Measurements from ENCODE around the gene TNFAIP8L2. TPM values are rescaled to one million over a fixed set of nuclear protein-coding genes. Genes with fewer than 3 reads are reported as not detected.

The TNFAIP8L2 gene
- 10 to 100 TPM; 18.5 to 20.0 TPM for total RNA-seq

DNA sequence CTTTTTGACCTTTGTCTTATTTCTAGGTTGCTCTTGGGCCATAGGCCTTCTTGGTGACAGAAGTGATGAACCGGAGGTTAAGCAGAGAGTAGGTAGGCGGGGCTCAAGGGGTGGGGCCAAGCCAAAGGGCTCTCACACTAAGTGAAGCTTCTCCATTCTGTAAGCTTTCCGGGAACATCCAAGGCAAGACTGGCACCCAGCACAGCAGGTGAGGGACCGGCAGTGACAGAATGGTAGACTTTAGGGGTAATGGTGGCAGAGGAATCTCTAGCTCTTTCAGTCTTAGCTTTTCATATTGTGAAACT is at the start of gene TNFAIP8L2:
TSS of gene TNFAIP8L2 (plus strand) at position 135 of the 305 bp plus-strand sequence. CDS start 2,049 bp downstream, outside the sequence.
- Mint-ChIP-seq H3K9me3 (ENCODE audit: insufficient read depth) (no peaks in the 10 kb centered on the region), H3K27ac (peak within 1 kb of the TSS; percentile 98), H3K4me3 (peak within 1 kb of the TSS; percentile 100), H3K4me1 (ENCODE audit: low read depth) (peaks cover 55% of the 10 kb centered on the region), H3K36me3 (ENCODE audit: low read depth) (peaks cover 36% of the 10 kb centered on the region), H3K27me3 (ENCODE audit: low read depth) (no peaks in the 10 kb centered on the region)
- DNase-seq (peak; percentile 89), ATAC-seq (peak; percentile 89)
- ChIA-PET CTCF (interaction anchor here (0.6 to 13.1 kb wide), 35 partner anchors 8 to 793 kb away, joined by 3 to 337 read pairs (median 4); partner anchors contain the start of genes CDC42SE1, GABPB2, RPRD2 and SCNM1), POLR2A (interaction anchor here (0.6 to 2.6 kb wide), 14 partner anchors 9 to 793 kb away, joined by 3 to 24 read pairs (median 6); partner anchors contain the start of genes BNIPL, CDC42SE1, GABPB2 and LYSMD1)

DNA sequence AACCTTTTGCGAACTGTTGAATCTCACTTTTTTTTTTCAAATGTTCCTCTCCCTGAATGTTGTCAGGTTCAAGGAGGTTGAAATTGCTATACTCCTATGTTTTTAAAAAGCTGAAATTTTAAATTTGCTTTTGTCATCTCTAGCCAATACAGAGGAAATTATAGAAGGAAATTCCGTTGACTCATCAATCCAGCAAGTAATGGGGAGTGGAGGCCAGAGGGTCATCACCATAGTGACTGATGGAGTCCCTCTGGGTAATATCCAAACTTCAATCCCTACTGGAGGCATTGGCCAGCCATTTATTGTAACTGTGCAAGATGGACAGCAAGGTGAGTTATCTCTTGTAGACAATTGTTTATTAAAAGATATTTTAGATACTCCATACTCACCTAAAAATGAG is 49.6 kb upstream of the TNFAIP8L2 start:
- H3K9me3 Mint-ChIP-seq (ENCODE audit: insufficient read depth) = no peaks in the 10 kb centered on the region
- CTCF ChIA-PET = interaction anchor here (0.9 kb wide), 1 partner anchor 50 kb away, joined by 3 read pairs; the partner anchor contains the start of gene TNFAIP8L2
- H3K36me3 Mint-ChIP-seq (ENCODE audit: low read depth) = peaks cover 20% of the 10 kb centered on the region
- H3K27me3 Mint-ChIP-seq (ENCODE audit: low read depth) = no peaks in the 10 kb centered on the region
- H3K27ac Mint-ChIP-seq = no peak overlapping the region
- H3K4me3 Mint-ChIP-seq = no peak overlapping the region
- ATAC-seq (no peak), DNase-seq (no peak)
- H3K4me1 Mint-ChIP-seq (ENCODE audit: low read depth) = no peaks in the 10 kb centered on the region
- POLR2A ChIA-PET = no interaction called here

DNA sequence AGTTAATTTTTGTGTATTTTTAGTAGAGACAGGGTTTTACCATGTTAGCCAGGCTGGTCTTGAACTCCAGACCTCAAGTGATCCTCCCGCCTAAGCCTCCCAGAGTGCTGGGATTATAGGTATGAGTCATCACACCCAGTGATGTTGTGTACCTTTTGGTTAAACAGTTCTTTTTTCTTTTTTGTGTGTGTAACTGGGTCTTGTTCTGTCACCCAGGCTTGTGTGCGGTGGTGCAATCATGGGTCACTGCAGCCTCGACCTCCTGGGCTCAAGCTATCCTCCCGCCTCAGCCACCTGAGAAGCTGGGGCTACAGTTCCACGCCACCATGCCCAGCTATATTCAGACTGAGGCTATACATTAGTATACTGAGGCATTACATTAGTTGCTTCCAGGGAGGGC is 48.1 kb upstream of the TNFAIP8L2 start:
- no peak overlapping the region for H3K4me3 Mint-ChIP-seq
- H3K27me3 Mint-ChIP-seq (ENCODE audit: low read depth) = no peaks in the 10 kb centered on the region
- no peak overlapping the region for H3K27ac Mint-ChIP-seq
- ChIA-PET POLR2A (no interaction called here), CTCF (interaction anchor here (1.0 kb wide), 2 partner anchors 8 to 48 kb away, joined by 3 to 9 read pairs; partner anchors contain the start of gene TNFAIP8L2)
- peaks cover 18% of the 10 kb centered on the region for H3K36me3 Mint-ChIP-seq (ENCODE audit: low read depth)
- DNase-seq = no peak
- no peak for ATAC-seq
- no peaks in the 10 kb centered on the region for H3K4me1 Mint-ChIP-seq (ENCODE audit: low read depth)
- no peaks in the 10 kb centered on the region for H3K9me3 Mint-ChIP-seq (ENCODE audit: insufficient read depth)

DNA sequence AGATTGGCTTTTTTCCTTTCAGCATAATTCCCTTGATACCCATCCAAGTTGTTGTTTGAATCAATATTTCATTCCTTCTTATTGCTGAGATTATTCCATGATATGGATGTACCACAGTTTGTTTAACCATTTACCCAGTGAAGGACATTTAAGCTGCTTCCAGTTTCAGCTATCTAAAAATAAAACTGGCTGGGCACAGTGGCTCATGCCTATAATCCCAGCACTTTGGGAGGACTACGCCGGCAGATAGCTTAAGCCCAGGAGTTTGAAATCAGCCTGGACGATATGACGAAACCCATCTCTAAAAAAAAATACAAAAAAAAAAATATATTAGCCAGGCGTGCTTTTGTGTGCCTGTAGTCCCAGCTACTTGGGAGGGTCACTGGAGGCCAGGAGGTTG is 42.6 kb upstream of the TNFAIP8L2 start:
- DNase-seq (no peak), ATAC-seq (no peak)
- Mint-ChIP-seq H3K27ac (no peak overlapping the region), H3K4me3 (no peak overlapping the region), H3K4me1 (ENCODE audit: low read depth) (no peaks in the 10 kb centered on the region), H3K27me3 (ENCODE audit: low read depth) (no peaks in the 10 kb centered on the region), H3K9me3 (ENCODE audit: insufficient read depth) (no peaks in the 10 kb centered on the region), H3K36me3 (ENCODE audit: low read depth) (peaks cover 11% of the 10 kb centered on the region)
- ChIA-PET POLR2A (interaction anchor here (0.5 kb wide), 1 partner anchor 430 kb away, joined by 3 read pairs; no protein-coding TSS in a partner anchor), CTCF (interaction anchor here (0.9 to 1.9 kb wide), 2 partner anchors 14 to 45 kb away, joined by 3 to 8 read pairs; no protein-coding TSS in a partner anchor)

DNA sequence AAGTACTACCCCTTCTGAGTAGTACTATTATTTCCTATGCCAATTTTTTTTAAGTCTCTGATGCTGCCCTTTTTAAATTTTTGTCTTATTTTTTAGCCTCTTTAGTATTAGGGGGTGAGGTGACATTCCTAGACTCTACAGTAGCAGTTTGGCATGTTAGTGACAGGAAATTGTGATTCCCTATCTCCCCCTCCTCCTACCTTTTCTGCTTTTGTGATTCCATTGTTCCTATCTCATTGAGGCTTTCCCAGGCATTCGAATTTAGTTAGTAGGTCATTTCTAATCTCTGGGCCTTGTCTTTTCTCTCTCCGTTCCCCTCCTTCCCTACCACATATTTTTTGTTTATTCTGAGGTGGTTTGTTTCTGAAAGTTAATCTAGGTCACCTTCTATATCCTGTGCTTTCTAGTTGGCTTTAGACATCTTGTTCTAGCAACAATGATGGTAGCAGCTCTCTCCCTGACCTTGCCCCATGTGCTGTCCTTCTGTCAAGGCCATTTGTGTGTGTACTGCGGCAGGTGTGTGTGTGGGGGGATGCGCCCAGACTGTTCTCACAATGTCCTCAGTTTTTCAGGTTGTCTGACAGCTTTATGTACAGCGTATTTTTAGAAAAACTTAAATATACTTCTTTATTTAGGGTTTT is 31.6 kb upstream of the TNFAIP8L2 start:
- Mint-ChIP-seq H3K27me3 (ENCODE audit: low read depth) (no peaks in the 10 kb centered on the region), H3K27ac (no peak overlapping the region), H3K9me3 (ENCODE audit: insufficient read depth) (no peaks in the 10 kb centered on the region), H3K36me3 (ENCODE audit: low read depth) (no peaks in the 10 kb centered on the region), H3K4me1 (ENCODE audit: low read depth) (no peaks in the 10 kb centered on the region), H3K4me3 (no peak overlapping the region)
- no peak for DNase-seq
- ATAC-seq = no peak
- CTCF ChIA-PET = interaction anchor here (1.6 kb wide), 1 partner anchor 25 kb away, joined by 4 read pairs; no protein-coding TSS in a partner anchor
- POLR2A ChIA-PET = no interaction called here

DNA sequence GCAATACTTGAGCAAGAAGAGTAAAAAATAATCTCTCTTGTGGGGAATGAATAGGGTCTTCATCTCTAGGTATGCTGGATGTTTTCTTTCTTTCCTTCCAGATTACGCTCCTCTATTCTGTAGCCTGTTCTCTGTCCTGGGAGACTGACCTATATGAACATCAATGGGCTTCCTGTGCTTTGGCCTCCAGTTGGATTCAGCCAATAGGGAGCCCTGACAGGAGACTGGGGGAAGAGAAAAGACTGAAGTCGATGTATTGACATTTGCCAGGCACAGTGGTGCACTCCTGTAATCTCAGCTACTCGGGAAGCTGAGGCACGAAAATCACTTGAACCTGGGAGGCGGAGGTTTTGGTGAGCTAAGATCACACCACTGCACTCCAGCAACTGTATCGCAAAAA is 27.6 kb upstream of the TNFAIP8L2 start:
- CTCF ChIA-PET = interaction anchor here (4.5 kb wide), 1 partner anchor 30 kb away, joined by 22 read pairs; no protein-coding TSS in a partner anchor
- Mint-ChIP-seq H3K27me3 (ENCODE audit: low read depth) (peaks cover 3% of the 10 kb centered on the region), H3K36me3 (ENCODE audit: low read depth) (peaks cover 4% of the 10 kb centered on the region), H3K4me1 (ENCODE audit: low read depth) (peaks cover 16% of the 10 kb centered on the region), H3K4me3 (no peak overlapping the region), H3K9me3 (ENCODE audit: insufficient read depth) (no peaks in the 10 kb centered on the region), H3K27ac (no peak overlapping the region)
- ATAC-seq (no peak), DNase-seq (no peak)
- POLR2A ChIA-PET = no interaction called here

DNA sequence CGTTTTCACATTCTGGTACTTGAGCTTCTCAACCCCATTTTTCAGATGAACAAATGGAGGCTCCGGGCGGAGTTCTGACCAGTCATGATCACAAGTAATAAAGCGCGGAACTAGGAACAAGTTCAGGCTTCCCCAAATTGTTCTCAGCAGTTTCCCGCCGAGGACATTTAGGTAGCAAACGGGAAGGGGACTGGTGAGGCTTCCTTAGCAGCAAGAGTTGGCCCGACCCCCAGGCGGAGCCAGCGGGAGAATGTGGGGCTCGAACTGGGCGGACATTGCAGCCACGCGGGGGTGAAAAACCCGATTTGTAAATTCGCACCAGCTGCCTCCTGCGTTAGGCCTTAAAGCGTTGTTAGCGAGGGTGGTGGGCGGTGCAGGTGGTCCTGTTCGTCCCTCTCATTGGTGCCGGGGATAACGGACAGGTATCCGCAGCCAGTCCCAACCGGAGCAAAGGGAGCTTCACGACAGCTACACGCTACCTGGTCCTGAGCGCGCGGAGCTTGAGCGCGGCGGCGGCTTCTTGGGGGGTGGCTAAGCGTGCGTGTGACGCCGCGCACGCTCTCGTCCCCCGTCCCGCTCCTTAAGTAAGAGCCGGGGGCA is 25.4 kb upstream of the TNFAIP8L2 start:
- ChIA-PET POLR2A (interaction anchor here (0.8 to 1.5 kb wide), 4 partner anchors 26 to 124 kb away, joined by 3 to 12 read pairs (median 3); partner anchors contain the start of genes PSMD4 and TNFAIP8L2), CTCF (interaction anchor here (0.9 to 4.5 kb wide), 7 partner anchors 11 to 106 kb away, joined by 3 to 22 read pairs (median 5); partner anchors contain the start of gene TNFAIP8L2)

DNA sequence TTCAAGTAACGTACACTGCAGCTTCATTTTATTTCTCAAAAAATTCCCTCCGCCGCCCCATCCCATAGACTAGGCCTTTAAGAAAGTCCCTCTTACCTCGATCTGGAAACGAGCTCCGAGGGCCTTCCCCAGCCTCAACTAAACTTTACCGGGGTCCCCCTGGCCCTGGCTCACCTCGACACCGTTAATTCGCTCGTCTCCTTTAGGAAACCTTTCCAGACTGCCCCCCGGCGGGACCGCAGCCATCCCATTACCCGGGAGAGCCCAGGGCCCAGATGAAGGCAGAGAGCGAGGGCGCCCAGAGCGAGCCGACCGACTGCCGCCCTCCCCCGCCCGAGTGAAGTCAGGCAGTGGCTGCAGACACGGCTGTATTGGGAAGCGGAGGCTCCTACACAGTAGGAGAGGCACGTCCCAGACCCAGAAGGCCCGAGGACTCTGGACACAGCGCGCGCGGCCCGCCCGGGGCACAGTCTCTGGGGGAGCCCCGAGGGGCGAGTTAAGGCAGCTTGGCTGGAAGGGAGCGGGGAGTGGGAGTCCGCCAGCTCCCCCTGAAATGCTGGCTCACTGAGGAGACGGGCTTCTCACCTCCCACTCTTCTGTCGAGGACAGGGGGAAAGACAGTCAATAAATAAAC is 24.6 kb upstream of the TNFAIP8L2 start:
- Mint-ChIP-seq H3K36me3 (ENCODE audit: low read depth) (peaks cover 4% of the 10 kb centered on the region), H3K27me3 (ENCODE audit: low read depth) (peaks cover 3% of the 10 kb centered on the region), H3K9me3 (ENCODE audit: insufficient read depth) (no peaks in the 10 kb centered on the region), H3K4me3 (peak overlapping the region; percentile 69), H3K4me1 (ENCODE audit: low read depth) (peaks cover 29% of the 10 kb centered on the region), H3K27ac (peak overlapping the region; percentile 68)
- POLR2A ChIA-PET = interaction anchor here (1.1 to 1.5 kb wide), 2 partner anchors 25 to 123 kb away, joined by 3 to 12 read pairs; partner anchors contain the start of genes PSMD4 and TNFAIP8L2
- no peak for ATAC-seq
- CTCF ChIA-PET = interaction anchor here (0.9 to 4.5 kb wide), 6 partner anchors 10 to 107 kb away, joined by 3 to 22 read pairs (median 7); partner anchors contain the start of gene TNFAIP8L2
- DNase-seq = no peak

More for the DNA sequence above, 25.4 kb upstream of the TNFAIP8L2 start:
- peak; percentile 88 for DNase-seq
- peak overlapping the region; percentile 69 for H3K4me3 Mint-ChIP-seq
- H3K4me1 Mint-ChIP-seq (ENCODE audit: low read depth) = peaks cover 25% of the 10 kb centered on the region
- H3K9me3 Mint-ChIP-seq (ENCODE audit: insufficient read depth) = no peaks in the 10 kb centered on the region
- peaks cover 3% of the 10 kb centered on the region for H3K27me3 Mint-ChIP-seq (ENCODE audit: low read depth)
- H3K27ac Mint-ChIP-seq = peak overlapping the region; percentile 68
- peaks cover 4% of the 10 kb centered on the region for H3K36me3 Mint-ChIP-seq (ENCODE audit: low read depth)
- peak; percentile 100 for ATAC-seq

DNA sequence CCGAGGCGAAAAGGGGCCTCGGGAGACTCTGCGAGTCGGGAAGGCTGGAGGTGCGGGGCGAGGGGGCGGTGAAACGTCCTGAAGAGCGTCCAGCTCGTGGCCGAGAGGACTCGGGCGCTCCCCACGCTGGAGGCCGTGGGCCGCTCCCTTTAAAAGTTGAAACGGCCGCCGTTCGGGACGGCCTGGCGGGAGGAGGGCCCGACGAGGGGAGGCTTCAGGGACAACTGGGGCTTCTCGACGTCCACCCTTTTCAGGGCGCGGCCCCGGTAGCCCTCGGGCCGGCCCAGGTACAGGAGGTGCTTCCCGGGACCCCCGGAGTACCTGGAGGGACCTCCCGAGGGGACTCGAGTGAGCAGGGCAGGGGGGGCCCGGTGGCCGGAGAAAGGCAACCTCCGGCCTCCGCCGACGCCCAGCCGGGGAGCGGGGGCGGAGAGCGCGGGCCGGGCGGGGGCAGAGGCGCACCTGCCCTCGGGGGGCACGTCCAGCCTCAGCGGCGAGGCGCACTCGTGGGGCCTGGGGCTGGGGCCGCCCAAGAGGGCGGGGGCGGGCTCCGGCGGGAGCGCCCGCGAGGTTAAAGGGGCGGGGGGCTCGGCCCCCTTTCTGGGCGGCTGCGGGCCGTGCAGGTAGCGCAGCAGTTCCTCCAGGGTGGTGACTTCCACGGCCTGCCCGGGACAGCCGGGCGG is 24.0 kb upstream of the TNFAIP8L2 start:
- Mint-ChIP-seq H3K4me1 (ENCODE audit: low read depth) (peaks cover 29% of the 10 kb centered on the region), H3K9me3 (ENCODE audit: insufficient read depth) (no peaks in the 10 kb centered on the region), H3K27ac (no peak overlapping the region), H3K36me3 (ENCODE audit: low read depth) (peaks cover 4% of the 10 kb centered on the region), H3K27me3 (ENCODE audit: low read depth) (peaks cover 3% of the 10 kb centered on the region), H3K4me3 (no peak overlapping the region)
- CTCF ChIA-PET = interaction anchor here (4.5 kb wide), 1 partner anchor 33 kb away, joined by 22 read pairs; no protein-coding TSS in a partner anchor
- ATAC-seq (no peak), DNase-seq (no peak)
- POLR2A ChIA-PET = no interaction called here

DNA sequence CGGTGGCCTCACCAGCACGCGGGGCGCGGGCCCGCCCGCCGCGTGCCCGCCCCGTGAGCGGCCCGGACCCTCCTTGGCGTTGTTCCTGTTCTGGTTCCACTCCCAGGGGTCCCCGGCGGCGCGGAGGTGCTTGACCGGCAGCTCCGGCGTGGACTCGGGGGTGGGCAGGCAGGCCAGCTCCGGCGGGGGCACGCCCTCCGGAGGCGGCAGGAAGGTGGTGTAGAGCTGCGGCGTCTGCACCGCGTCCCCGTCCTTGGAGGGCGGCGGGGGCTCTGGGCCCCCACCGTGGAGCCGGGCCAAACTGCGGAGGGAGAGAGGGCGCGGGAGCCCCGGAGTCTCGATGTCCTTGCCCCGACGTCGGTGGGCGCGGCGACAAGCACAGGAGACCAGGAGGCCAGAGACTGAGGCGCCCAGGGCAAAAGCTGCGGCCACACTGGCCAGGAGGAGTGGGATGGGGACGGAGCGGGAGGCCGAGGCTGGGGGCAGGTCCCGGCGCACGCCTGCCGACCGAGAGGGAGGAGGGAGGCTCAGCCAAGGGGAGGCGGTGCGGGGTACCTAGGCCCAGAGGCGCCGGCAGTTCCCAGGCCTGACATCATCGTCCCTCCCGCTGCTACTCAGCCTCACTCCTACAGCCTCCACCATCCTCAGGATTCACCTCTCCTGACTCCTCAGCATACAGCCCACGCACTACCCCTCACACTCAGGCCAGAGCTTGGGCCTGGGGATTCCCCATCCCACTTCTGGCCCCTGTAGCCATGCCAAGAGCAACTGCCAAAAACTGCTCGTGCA is 23.2 kb upstream of the TNFAIP8L2 start:
- Mint-ChIP-seq H3K4me3 (no peak overlapping the region), H3K4me1 (ENCODE audit: low read depth) (peaks cover 29% of the 10 kb centered on the region), H3K27ac (no peak overlapping the region), H3K9me3 (ENCODE audit: insufficient read depth) (no peaks in the 10 kb centered on the region), H3K36me3 (ENCODE audit: low read depth) (peaks cover 4% of the 10 kb centered on the region), H3K27me3 (ENCODE audit: low read depth) (peaks cover 3% of the 10 kb centered on the region)
- ChIA-PET POLR2A (no interaction called here), CTCF (interaction anchor here (0.9 to 2.9 kb wide), 2 partner anchors 22 to 24 kb away, joined by 3 to 15 read pairs; partner anchors contain the start of gene TNFAIP8L2)
- ATAC-seq = no peak
- DNase-seq = no peak
